ENCODE results near the gene TK2. TPM values are rescaled to one million over a fixed set of nuclear protein-coding genes. Genes with fewer than 3 reads are reported as not detected.

TK2 gene
- total and polyA plus RNA-seq, 9 of the 15 experiments (the other 6 are each of a cell fraction or from before 2014, with no cell fraction given), result 1.1 to 10.2 (median 5.3) TPM

DNA sequence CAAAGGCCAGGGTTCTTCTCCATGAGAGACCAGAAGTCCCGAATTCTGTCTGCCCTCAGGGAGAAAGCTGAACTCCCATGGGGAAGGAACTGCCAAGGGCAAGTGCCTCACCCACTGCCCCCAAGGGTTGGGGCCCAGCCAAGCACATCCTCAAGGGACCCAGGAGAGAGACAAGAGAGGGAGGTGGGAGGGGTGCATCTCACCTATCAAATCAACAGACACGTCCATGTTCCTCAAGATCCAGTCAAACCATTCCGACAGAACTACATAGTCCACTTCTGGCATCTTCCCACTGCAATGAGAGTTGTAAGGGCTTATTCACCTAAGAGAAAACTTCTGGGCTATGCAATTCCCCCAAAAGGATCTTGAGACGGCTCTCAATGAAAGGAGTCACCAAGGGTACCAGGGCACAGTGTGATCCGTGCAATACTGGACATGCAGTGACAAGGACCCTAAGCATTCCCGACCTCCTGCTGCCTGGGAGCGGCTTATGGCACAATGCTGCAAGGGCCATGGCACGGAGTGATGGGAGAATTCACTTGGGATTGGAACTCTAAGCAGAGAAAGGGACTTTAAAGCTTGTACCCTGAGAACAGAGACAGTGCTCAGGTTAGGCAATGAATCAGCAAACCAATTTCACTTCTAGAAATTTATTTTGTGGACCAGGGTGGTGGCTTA is 32.2 kb downstream of the TK2 start:
- intact Hi-C loops (cut with micrococcal nuclease) (loop anchor here (2.0 kb wide), 1 partner anchor 33 kb away; the partner anchor contains the start of gene TK2), in situ Hi-C loops (cut with MboI) (no loop called here)
- H3K4me2 ChIP-seq (ENCODE audit: insufficient read depth, low read length), result peak overlapping the region; percentile 75
- H3K27ac ChIP-seq (ENCODE audit: extremely low read depth, low read depth, low read length), result peak overlapping the region; percentile 94
- no peak for ATAC-seq
- CTCF ChIA-PET (ENCODE audit: low intra/inter-chr PET ratio), result no interaction called here
- no peaks in the 10 kb centered on the region for H4K20me1 ChIP-seq (replicated peaks; ENCODE audit: control insufficient read depth, insufficient read depth, low read length)
- peak overlapping the region; percentile 85 to 92; a peak in 3 of 4 replicates for H3K9ac ChIP-seq (ENCODE audit: insufficient read depth in 1 of 2, low read depth in 2 of 2, low read length in 2 of 2)
- peak overlapping the region; percentile 95 for H2AFZ ChIP-seq (ENCODE audit: low read depth, low read length)
- DNase-seq (ENCODE audit: extremely low read depth in 1 of 4, low spot score in 3 of 4), result no peak
- H3K4me1 ChIP-seq (replicated peaks in 1 of 2; ENCODE audit: control insufficient read depth in 2 of 2, insufficient read depth in 2 of 2, low read length in 2 of 2), result peaks cover 30 to 37% of the 10 kb centered on the region in 2 experiments
- TF ChIP-seq, protein P1, sequence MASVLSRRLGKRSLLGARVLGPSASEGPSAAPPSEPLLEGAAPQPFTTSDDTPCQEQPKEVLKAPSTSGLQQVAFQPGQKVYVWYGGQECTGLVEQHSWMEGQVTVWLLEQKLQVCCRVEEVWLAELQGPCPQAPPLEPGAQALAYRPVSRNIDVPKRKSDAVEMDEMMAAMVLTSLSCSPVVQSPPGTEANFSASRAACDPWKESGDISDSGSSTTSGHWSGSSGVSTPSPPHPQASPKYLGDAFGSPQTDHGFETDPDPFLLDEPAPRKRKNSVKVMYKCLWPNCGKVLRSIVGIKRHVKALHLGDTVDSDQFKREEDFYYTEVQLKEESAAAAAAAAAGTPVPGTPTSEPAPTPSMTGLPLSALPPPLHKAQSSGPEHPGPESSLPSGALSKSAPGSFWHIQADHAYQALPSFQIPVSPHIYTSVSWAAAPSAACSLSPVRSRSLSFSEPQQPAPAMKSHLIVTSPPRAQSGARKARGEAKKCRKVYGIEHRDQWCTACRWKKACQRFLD (CRISPR knock-in tag; IDR thresholded peaks at IDR 0.05), result peak; percentile 18; the same call in 1 of the 2 replicates
- TF ChIP-seq ZFP36 (IDR thresholded peaks at IDR 0.05; ENCODE audit: low read depth, low read length, partially characterized antibody), result peak; percentile 15
- peak; percentile 66; the same call in 1 of the 2 replicates for TF ChIP-seq BACH1 (tag; IDR thresholded peaks at IDR 0.05)
- TF ChIP-seq RBM25 (IDR thresholded peaks at IDR 0.05; ENCODE audit: low read depth, low read length, severe bottlenecking), result peak; percentile 11
- TF ChIP-seq EHMT2 (IDR thresholded peaks at IDR 0.05), result no peak
- TF ChIP-seq ZNF175 (CRISPR knock-in tag; IDR thresholded peaks at IDR 0.05; ENCODE audit: low read depth), result peak; percentile 5; the same call in 1 of the 2 replicates
- no peak for TF ChIP-seq TRIM24 (IDR thresholded peaks at IDR 0.05)
- TF ChIP-seq, protein P2, sequence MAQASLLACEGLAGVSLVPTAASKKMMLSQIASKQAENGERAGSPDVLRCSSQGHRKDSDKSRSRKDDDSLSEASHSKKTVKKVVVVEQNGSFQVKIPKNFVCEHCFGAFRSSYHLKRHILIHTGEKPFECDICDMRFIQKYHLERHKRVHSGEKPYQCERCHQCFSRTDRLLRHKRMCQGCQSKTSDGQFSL (CRISPR knock-in tag; IDR thresholded peaks at IDR 0.05), result no peak
- TF ChIP-seq, protein P2 (tag; IDR thresholded peaks at IDR 0.05), result 0 out of 4 replicates have a peak, but pooled peaks of 1 of the 2 experiments have one; percentile 44
- TF ChIP-seq NFE2 (IDR thresholded peaks at IDR 0.05; ENCODE audit: low read depth), result 0 out of 2 replicates have a peak, but pooled peaks have one; percentile 23
- TF ChIP-seq ZNF263 (CRISPR knock-in tag; IDR thresholded peaks at IDR 0.05; ENCODE audit: borderline replicate concordance), result peak; percentile 26; the same call in 1 of the 2 replicates
- H3K27me3 ChIP-seq (ENCODE audit: control insufficient read depth in 2 of 2, insufficient read depth in 2 of 2, low read length in 2 of 2), result no peaks in the 10 kb centered on the region
- H3K36me3 ChIP-seq (ENCODE audit: control insufficient read depth, insufficient read depth, low read length), result no peaks in the 10 kb centered on the region
- no peaks in the 10 kb centered on the region for H3K79me2 ChIP-seq (ENCODE audit: control insufficient read depth, insufficient read depth, low read length)
- H3K9me3 ChIP-seq (replicated peaks; ENCODE audit: control insufficient read depth, insufficient read depth, low read depth, low read length), result no peaks in the 10 kb centered on the region
- POLR2A ChIA-PET, result interaction anchor here (1.0 kb wide), 1 partner anchor 62 kb away, joined by 3 read pairs; no protein-coding TSS in a partner anchor
- no peaks in the 10 kb centered on the region for H3K9me1 ChIP-seq (ENCODE audit: control insufficient read depth, insufficient read depth, low read length)
- BruUV-seq (replicated peaks), result no TSS peak
- WGBS (ENCODE audit: insufficient coverage, low coverage, missing lambda C conversion rate), result 81% methylated on average over 8 of the region's 8 CpGs
- H3K4me3 ChIP-seq, result peak overlapping the region; percentile 30; the same call in 1 of the 2 replicates
- FAIRE-seq, result no peak
